GM18526 (cell line): ENCODE data around the gene KRTAP4-12.
"Not testable (repeated sequence)": the region's sequence is repeated elsewhere in the genome, so short reads cannot be mapped to it uniquely, and the experiment has no call there.

Experiments
- POLR2A ChIP-seq: IDR thresholded peaks from 3 replicates; pipeline ENCODE4 v1.6.1; 2011; ENCODE audit not compliant: insufficient read length; ENCODE audit errors: extremely low read depth

KRTAP4-12 gene

GRCh38 chr17:41133880-41134735, 10.1 kb upstream of the KRTAP4-12 start:
- no peak for TF ChIP-seq POLR2A

GRCh38 chr17:41131979-41132378, 8.0 kb upstream of the KRTAP4-12 start:
- TF ChIP-seq POLR2A, result no peak

- TF ChIP-seq POLR2A, result no peak
These were observed 3.4 kb upstream of the KRTAP4-12 start for GRCh38 chr17:41127371-41127770.

- TF ChIP-seq POLR2A, result no peak
These were observed 2.4 kb upstream of the KRTAP4-12 start for GRCh38 chr17:41126412-41126811.

GRCh38 chr17:41125064-41125463, 1.1 kb upstream of the KRTAP4-12 start:
- TF ChIP-seq POLR2A, result no peak

- TF ChIP-seq POLR2A, result no peak
These were observed 2.2 kb downstream of the KRTAP4-12 start for GRCh38 chr17:41121742-41122141.

GRCh38 chr17:41118721-41119120, 5.3 kb downstream of the KRTAP4-12 start:
- TF ChIP-seq POLR2A, result no peak

- TF ChIP-seq POLR2A, result not testable (repeated sequence)
These were observed 6.1 kb downstream of the KRTAP4-12 start, which contains the start of gene KRTAP4-11 for GRCh38 chr17:41117846-41118386. Gene KRTAP4-11, minus strand, starts transcription at chr17:41118373. Its CDS starts 58 bp downstream, at chr17:41118315.

- TF ChIP-seq POLR2A, result no peak
These were observed 7.7 kb downstream of the KRTAP4-12 start for GRCh38 chr17:41116297-41116696.

GRCh38 chr17:41111151-41111885, 12.7 kb downstream of the KRTAP4-12 start:
- TF ChIP-seq POLR2A, result no peak

- no peak for TF ChIP-seq POLR2A
These were observed 16.0 kb downstream of the KRTAP4-12 start for GRCh38 chr17:41107941-41108450.

GRCh38 chr17:41105347-41105746, 18.6 kb downstream of the KRTAP4-12 start, which contains the start of gene KRTAP4-9:
Gene KRTAP4-9, plus strand, starts transcription at chr17:41105389. Its CDS starts 0 bp downstream, at chr17:41105389.
- TF ChIP-seq POLR2A, result not testable (repeated sequence)

GRCh38 chr17:41103896-41104295, 20.1 kb downstream of the KRTAP4-12 start:
- no peak for TF ChIP-seq POLR2A

GRCh38 chr17:41101586-41102259, 22.3 kb downstream of the KRTAP4-12 start, which contains the start of gene KRTAP4-16:
Gene KRTAP4-16, minus strand, starts transcription at chr17:41102209. Its CDS starts 0 bp downstream, at chr17:41102209.
- TF ChIP-seq POLR2A, result no peak

- no peak for TF ChIP-seq POLR2A
These were observed 25.5 kb downstream of the KRTAP4-12 start for GRCh38 chr17:41098481-41098880.
